Ascending aorta (tissue), 2 donors: ENCODE data around the gene JMJD7. TPM values are rescaled to one million over a fixed set of nuclear protein-coding genes. Genes with fewer than 3 reads are reported as not detected.

Experiments
- DNase-seq, 2 donors: peaks; one replicate each; pipeline ENCODE4 v3.0.0-alpha.2; 2019; ENCODE audit warnings: low spot score in 2 of 2
- H3K27ac ChIP-seq, 2 donors: fragments of 200-600 bp; sonication (generic); one replicate each; pipeline ENCODE4 v1.5.1; 2016 to 2017; ENCODE audit warnings: mild to moderate bottlenecking in 1 of 2
- H3K27me3 ChIP-seq: fragments of 200-600 bp; sonication (generic); one replicate; pipeline ENCODE4 v1.5.1; 2017
- H3K36me3 ChIP-seq, 2 donors: fragments of 200-600 bp; sonication (generic); one replicate each; pipeline ENCODE4 v1.5.1; 2016
- H3K4me1 ChIP-seq, 2 donors: fragments of 200-600 bp; sonication (generic); one replicate each; pipeline ENCODE4 v1.5.1; 2016 to 2017; ENCODE audit warnings: mild to moderate bottlenecking in 1 of 2
- H3K4me3 ChIP-seq, 2 donors: fragments of 200-600 bp; sonication (generic); one replicate each; pipeline ENCODE4 v1.5.1; 2016 to 2017; ENCODE audit warnings: mild to moderate bottlenecking in 1 of 2
- H3K9me3 ChIP-seq, 2 donors: fragments of 200-600 bp; sonication (generic); one replicate each; pipeline ENCODE4 v1.5.1; 2016
- intact Hi-C: fragments of 100-400 bp; cut with DNase I; formaldehyde crosslinking; loops from one replicate; pipeline ENCODE4 v1.15.1; 2023
- total RNA-seq: library from RNA; depleted of rRNA; stranded (reverse); fragments of >200 nt; gene quantifications from one replicate; pipeline ENCODE4 v1.1.0, GENCODE V29; 2016
- TF ChIP-seq, protein P1 (sequence below), 3 experiments: fragments of 200-600 bp in 2 of 3; fragments of 450-650 bp in 1 of 3; sonication (generic) in 2 of 3; IDR thresholded peaks; one replicate each; pipeline ENCODE4 v1.5.1; 2016 to 2019; ENCODE audit warnings: antibody characterized with exemption in 3 of 3, mild to moderate bottlenecking in 1 of 3, moderate library complexity in 1 of 3

JMJD7 gene
- total RNA-seq, 1 donor from 2014 or later = 16.4 TPM

DNA sequence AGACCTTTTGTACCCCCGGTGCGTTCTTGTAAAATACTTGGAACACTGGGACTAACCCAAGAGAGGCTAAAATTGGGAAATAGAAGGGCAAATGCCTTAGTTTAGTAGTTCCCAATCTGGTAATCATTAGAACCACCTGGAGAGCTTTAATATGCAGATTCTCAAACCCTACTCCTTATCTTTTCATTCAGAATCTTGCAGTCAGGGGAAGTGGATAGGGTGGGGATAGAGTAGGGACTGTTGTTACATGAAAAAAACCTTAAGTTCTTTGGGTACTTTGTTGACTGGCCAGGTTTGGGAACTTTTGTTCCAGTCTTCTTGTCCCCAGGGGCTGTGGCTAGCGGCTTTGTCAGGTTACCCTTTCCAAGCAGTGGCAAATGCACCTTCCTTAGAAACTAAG is 37.7 kb upstream of the JMJD7 start:
- Histone ChIP-seq H3K27ac (peak overlapping the region; percentile 66 to 73), H3K27me3 (no peaks in the 10 kb centered on the region), H3K4me1 (peaks cover 11 to 35% of the 10 kb centered on the region in 2 donors), H3K4me3 (no peak overlapping the region), H3K9me3 (no peaks in the 10 kb centered on the region), H3K36me3 (no peaks in the 10 kb centered on the region)
- intact Hi-C loops = no loop called here
- peak in 1 of 2 donors; percentile 19 for DNase-seq
- TF ChIP-seq, protein P1, sequence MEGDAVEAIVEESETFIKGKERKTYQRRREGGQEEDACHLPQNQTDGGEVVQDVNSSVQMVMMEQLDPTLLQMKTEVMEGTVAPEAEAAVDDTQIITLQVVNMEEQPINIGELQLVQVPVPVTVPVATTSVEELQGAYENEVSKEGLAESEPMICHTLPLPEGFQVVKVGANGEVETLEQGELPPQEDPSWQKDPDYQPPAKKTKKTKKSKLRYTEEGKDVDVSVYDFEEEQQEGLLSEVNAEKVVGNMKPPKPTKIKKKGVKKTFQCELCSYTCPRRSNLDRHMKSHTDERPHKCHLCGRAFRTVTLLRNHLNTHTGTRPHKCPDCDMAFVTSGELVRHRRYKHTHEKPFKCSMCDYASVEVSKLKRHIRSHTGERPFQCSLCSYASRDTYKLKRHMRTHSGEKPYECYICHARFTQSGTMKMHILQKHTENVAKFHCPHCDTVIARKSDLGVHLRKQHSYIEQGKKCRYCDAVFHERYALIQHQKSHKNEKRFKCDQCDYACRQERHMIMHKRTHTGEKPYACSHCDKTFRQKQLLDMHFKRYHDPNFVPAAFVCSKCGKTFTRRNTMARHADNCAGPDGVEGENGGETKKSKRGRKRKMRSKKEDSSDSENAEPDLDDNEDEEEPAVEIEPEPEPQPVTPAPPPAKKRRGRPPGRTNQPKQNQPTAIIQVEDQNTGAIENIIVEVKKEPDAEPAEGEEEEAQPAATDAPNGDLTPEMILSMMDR (IDR thresholded peaks at IDR 0.05) = no peak

DNA sequence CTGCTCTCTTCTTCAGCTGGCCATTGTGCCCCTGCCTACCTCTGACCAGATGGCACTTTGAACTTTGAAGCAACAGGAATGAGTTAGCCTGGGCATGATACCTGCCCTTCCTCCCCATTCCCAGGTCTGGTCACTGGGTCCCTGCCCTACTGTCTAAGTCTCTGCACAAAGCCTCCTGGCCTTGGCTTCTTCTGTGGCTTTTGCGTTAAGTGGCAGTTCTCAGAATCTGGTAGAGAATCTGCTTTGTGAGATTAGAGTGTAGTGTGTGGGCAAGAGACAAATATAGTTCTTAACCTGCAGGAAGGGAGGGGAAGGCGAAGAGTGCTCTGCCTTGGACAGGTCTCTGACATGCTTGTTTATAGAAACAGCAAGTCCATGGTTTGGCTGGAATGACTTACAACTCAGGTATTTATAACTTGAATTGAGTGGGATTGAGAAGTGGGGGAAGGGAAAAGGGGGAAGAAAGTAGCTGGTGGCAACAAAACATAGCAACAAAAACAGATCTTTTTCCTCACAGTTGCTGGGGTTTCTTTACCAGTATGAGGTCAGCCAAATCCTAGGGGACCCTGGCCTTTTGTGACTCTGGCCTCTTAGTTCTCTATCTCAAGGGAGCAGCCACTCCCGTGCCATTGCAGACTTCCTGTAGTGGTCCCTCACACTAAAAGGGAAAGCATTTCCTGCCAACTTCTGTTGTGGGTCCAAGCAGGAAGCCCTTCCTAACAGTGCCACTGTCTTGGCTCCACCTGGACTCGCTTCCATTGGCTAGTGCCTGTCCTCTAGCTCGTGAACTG is 36.9 kb upstream of the JMJD7 start:
- peak in 1 of 2 donors; percentile 69 for DNase-seq
- H3K27ac ChIP-seq = peak overlapping the region; percentile 66 to 73
- intact Hi-C loops = loop anchor here (1.0 kb wide), 1 partner anchor 17 kb away; the partner anchor contains the start of gene MAPKBP1
- no peaks in the 10 kb centered on the region for H3K36me3 ChIP-seq
- H3K4me1 ChIP-seq = peaks cover 11 to 35% of the 10 kb centered on the region in 2 donors
- H3K4me3 ChIP-seq = no peak overlapping the region
- H3K27me3 ChIP-seq = no peaks in the 10 kb centered on the region
- no peaks in the 10 kb centered on the region for H3K9me3 ChIP-seq
- TF ChIP-seq, protein P1 (IDR thresholded peaks at IDR 0.05) = no peak

DNA sequence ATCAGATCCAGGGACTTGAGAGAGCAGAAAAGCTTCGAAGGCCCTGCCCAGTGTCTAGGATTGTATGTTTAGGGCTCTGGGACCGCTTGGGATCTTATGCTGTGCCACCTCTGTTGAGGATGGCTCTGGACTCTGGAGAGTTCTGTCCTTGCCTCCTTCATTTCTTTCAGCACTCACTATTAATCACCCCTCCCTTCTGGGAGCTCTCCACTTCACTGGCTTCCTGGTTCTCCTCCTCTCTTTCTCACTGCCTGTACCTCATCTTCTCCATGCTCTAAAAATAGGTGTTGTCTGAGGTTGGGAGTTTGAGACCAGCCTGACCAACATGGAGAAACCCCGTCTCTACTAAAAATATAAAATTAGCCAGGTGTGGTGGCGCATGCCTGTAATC is 36.4 kb upstream of the JMJD7 start:
- TF ChIP-seq, protein P1 (IDR thresholded peaks at IDR 0.05) = no peak
- H3K4me3 ChIP-seq = no peak overlapping the region
- no peaks in the 10 kb centered on the region for H3K9me3 ChIP-seq
- intact Hi-C loops = loop anchor here (1.0 kb wide), 1 partner anchor 17 kb away; the partner anchor contains the start of gene MAPKBP1
- peak overlapping the region; percentile 66 to 73 for H3K27ac ChIP-seq
- H3K36me3 ChIP-seq = no peaks in the 10 kb centered on the region
- no peak for DNase-seq
- H3K4me1 ChIP-seq = peaks cover 11 to 35% of the 10 kb centered on the region in 2 donors
- no peaks in the 10 kb centered on the region for H3K27me3 ChIP-seq

DNA sequence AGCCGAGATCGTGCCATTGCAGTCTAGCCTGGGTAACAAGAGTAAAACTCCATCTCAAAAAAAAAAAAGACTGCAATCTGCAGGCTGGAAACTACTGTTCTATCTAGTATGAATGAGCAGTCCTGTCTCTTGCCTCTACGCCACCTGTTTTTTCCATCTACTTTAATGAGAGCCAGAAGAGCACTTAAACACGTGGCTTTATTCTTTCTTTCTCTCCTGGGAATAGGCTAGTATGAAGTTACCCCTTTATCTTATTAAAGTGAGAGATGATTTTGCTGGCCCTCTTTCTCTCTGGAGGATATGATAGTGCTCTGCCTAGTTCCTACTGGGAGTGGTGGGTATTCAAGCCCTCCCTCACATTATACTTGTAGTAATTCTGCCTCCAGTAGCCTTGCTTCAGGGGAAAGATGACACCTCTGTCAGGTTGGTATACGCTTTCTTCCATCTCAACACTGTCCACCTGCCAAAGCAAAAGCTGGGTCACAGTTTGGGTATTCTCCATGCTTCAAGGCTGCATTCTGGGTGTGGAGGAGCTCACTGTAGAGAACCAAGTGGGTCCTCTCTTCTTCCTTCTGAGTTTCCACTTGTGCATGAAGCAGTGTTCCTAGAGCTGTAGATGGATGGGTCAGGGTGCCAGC is 35.8 kb upstream of the JMJD7 start:
- intact Hi-C loops = loop anchor here (1.0 kb wide), 1 partner anchor 18 kb away; the partner anchor contains the start of gene MAPKBP1
- Histone ChIP-seq H3K9me3 (no peaks in the 10 kb centered on the region), H3K36me3 (no peaks in the 10 kb centered on the region), H3K27me3 (no peaks in the 10 kb centered on the region), H3K27ac (peak overlapping the region; percentile 66 to 73), H3K4me1 (peaks cover 11 to 39% of the 10 kb centered on the region in 2 donors), H3K4me3 (no peak overlapping the region)
- DNase-seq = peak in 1 of 2 donors; percentile 1
- TF ChIP-seq, protein P1 (IDR thresholded peaks at IDR 0.05) = no peak

DNA sequence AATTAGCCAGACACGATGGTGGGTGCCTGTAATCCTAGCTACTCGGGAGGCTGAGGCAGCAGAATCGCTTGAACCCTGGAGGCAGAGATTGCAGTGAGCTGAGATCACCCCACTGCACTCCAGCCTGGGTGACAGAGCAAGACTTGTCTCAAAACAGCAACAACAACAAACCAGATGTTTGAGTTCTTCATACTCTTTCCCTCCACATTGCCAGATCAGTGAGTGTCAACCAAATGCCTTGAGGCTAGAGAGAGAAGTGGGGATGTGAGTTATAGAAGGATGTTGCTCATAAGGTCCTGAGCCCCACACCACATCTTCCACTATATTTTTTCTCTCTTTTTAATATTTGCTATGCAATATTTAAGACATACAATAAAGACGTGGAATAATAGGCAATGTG is 33.8 kb upstream of the JMJD7 start:
- no peak overlapping the region for H3K4me3 ChIP-seq
- no peaks in the 10 kb centered on the region for H3K27me3 ChIP-seq
- no peak for DNase-seq
- TF ChIP-seq, protein P1 (IDR thresholded peaks at IDR 0.05) = no peak
- H3K4me1 ChIP-seq = peaks cover 6 to 32% of the 10 kb centered on the region in 2 donors
- intact Hi-C loops = no loop called here
- H3K9me3 ChIP-seq = no peaks in the 10 kb centered on the region
- no peaks in the 10 kb centered on the region for H3K36me3 ChIP-seq
- no peak overlapping the region for H3K27ac ChIP-seq
